Keratinocyte (primary cell): ENCODE measurements around the gene MRPS18B. TPM values are rescaled to one million over a fixed set of nuclear protein-coding genes. Genes with fewer than 3 reads are reported as not detected.

ENCODE experiments used
- DNase-seq: peaks from one replicate; pipeline ENCODE4 v3.0.0-alpha.2; 2011; ENCODE audit warnings: low read depth, missing footprints, low spot score
- FAIRE-seq: peaks from 2 replicates; lab custom pipeline; 2011; peaks lifted over from hg19 to GRCh38; lab: Jason Lieb, UNC
- H2AFZ ChIP-seq: 2 replicates; pipeline ENCODE4 v1.6.0; 2012; ENCODE audit warnings: low read length, control low read depth, inconsistent platforms; ENCODE audit not compliant: control insufficient read depth
- H3K27ac ChIP-seq: 2 replicates; pipeline ENCODE4 v1.5.1; 2011; ENCODE audit warnings: low read length; ENCODE audit not compliant: control insufficient read depth, insufficient read depth
- H3K27me3 ChIP-seq: 3 replicates; pipeline ENCODE4 v1.6.0; 2011; ENCODE audit warnings: low read length; ENCODE audit not compliant: control insufficient read depth, insufficient read depth; ENCODE audit errors: extremely low read depth
- H3K36me3 ChIP-seq, 2 experiments: 2 replicates in 1 of 2; 3 replicates in 1 of 2; pipeline ENCODE4 v1.5.1; 2011; ENCODE audit warnings: low read length in 2 of 2, mild to moderate bottlenecking in 1 of 2; ENCODE audit not compliant: control insufficient read depth in 2 of 2, insufficient read depth in 2 of 2; ENCODE audit errors: extremely low read depth in 1 of 2
- H3K4me1 ChIP-seq: 3 replicates; pipeline ENCODE4 v1.5.1; 2011; ENCODE audit warnings: low read length; ENCODE audit not compliant: control insufficient read depth, insufficient read depth; ENCODE audit errors: extremely low read depth
- H3K4me2 ChIP-seq: 3 replicates; pipeline ENCODE4 v1.6.0; 2011; ENCODE audit warnings: low read depth, low read length; ENCODE audit not compliant: control insufficient read depth, insufficient read depth; ENCODE audit errors: extremely low read depth
- H3K4me3 ChIP-seq, 3 experiments: fragments of 200-600 bp in 1 of 3; sonication (generic) in 1 of 3; 2 replicates in 2 of 3; 3 replicates in 1 of 3; pipeline ENCODE4 v1.5.1; 2011 to 2016; ENCODE audit warnings: low read length in 3 of 3, mild to moderate bottlenecking in 3 of 3, control low read depth in 2 of 3, inconsistent platforms in 1 of 3, low read depth in 1 of 3, mixed read lengths in 1 of 3, mixed run types in 1 of 3, moderate library complexity in 1 of 3; ENCODE audit not compliant: control insufficient read depth in 2 of 3, insufficient read depth in 2 of 3; ENCODE audit errors: extremely low read depth in 1 of 3
- H3K79me2 ChIP-seq: 2 replicates; pipeline ENCODE4 v1.6.0; 2012; ENCODE audit warnings: low read length; ENCODE audit not compliant: control insufficient read depth, insufficient read depth
- H3K9ac ChIP-seq: 3 replicates; pipeline ENCODE4 v1.6.0; 2011; ENCODE audit warnings: low read length; ENCODE audit not compliant: control insufficient read depth, insufficient read depth; ENCODE audit errors: extremely low read depth
- H3K9me1 ChIP-seq: 3 replicates; pipeline ENCODE4 v1.6.0; 2011; ENCODE audit warnings: low read length; ENCODE audit not compliant: control insufficient read depth, insufficient read depth; ENCODE audit errors: extremely low read depth
- H3K9me3 ChIP-seq: 2 replicates; pipeline ENCODE4 v1.5.1; 2012; ENCODE audit warnings: low read depth, low read length; ENCODE audit not compliant: control insufficient read depth
- H4K20me1 ChIP-seq: 3 replicates; pipeline ENCODE4 v1.6.0; 2011; ENCODE audit warnings: low read length; ENCODE audit not compliant: control insufficient read depth, insufficient read depth; ENCODE audit errors: extremely low read depth
- CTCF ChIP-seq, 3 experiments: IDR thresholded peaks in 1 of 3; conservative IDR thresholded peaks in 1 of 3; optimal IDR thresholded peaks in 1 of 3; 2 replicates in 2 of 3; 3 replicates in 1 of 3; pipeline versions ENCODE3 to v1.5.1; 2011; ENCODE audit warnings: low read length in 3 of 3, mild to moderate bottlenecking in 3 of 3, moderate library complexity in 2 of 3, control low read depth in 1 of 3, inconsistent platforms in 1 of 3; ENCODE audit not compliant: insufficient read depth in 2 of 3; ENCODE audit errors: extremely low read depth in 1 of 3
- EZH2 ChIP-seq: IDR thresholded peaks from one replicate; pipeline ENCODE4 v1.6.1; 2012; ENCODE audit warnings: inconsistent platforms, mild to moderate bottlenecking, low read length, moderate library complexity
- dilution Hi-C: fragments of 300-500 bp; cut with MboI; formaldehyde crosslinking; loops from one replicate; pipeline ENCODE4 v1.7.0; 2020; ENCODE audit warnings: low sequenced_read_pairs; ENCODE audit not compliant: extremely low pct_ligation_motif_present
- polyA plus RNA-seq, 5 experiments: library from polyadenylated mRNA; depleted of rRNA in 3 of 5; stranded (reverse) in 3 of 5; stranded (forward) in 1 of 5; unstranded in 1 of 5; fragments of >200 nt; gene quantifications; 1 replicate in 1 of 5; 2 replicates in 3 of 5; 3 replicates in 1 of 5; pipeline versions ENCODE4 v1.2.1 to v1.2.3, GENCODE V29; 2011 to 2012; ENCODE audit warnings: missing spikeins in 2 of 5, low read depth in 1 of 5, low replicate concordance in 1 of 5

The MRPS18B gene
- polyA plus RNA-seq, 1 donor (not counting 4 experiments of a cell fraction or from before 2014, with no cell fraction given): 55.0 TPM

- peak overlapping the region; percentile 2 to 89 (median 82) for H3K4me3 ChIP-seq
- H3K79me2 ChIP-seq: peaks cover 50% of the 10 kb centered on the region
- H2AFZ ChIP-seq: no peak overlapping the region
- H3K9me3 ChIP-seq: no peaks in the 10 kb centered on the region
- no peaks in the 10 kb centered on the region for H3K27me3 ChIP-seq
- H3K4me2 ChIP-seq: peak overlapping the region; percentile 100
- DNase-seq (peak; percentile 88), FAIRE-seq (peak; percentile 48)
- H3K27ac ChIP-seq: peak overlapping the region; percentile 97
- H3K9me1 ChIP-seq: peaks cover 3% of the 10 kb centered on the region
- peaks cover 24% of the 10 kb centered on the region for H3K4me1 ChIP-seq
- peaks cover 8% of the 10 kb centered on the region for H4K20me1 ChIP-seq
- dilution Hi-C loops: no loop called here
- H3K36me3 ChIP-seq: peaks cover 6 to 33% of the 10 kb centered on the region in 2 experiments
- TF ChIP-seq EZH2 (no peak), CTCF (optimal IDR thresholded peaks at IDR 0.05 in 1 of 3, IDR thresholded peaks at IDR 0.05 in 1 of 3, conservative IDR thresholded peaks at IDR 0.05 in 1 of 3; ENCODE audit: extremely low read depth in 1 of 3, insufficient read depth in 2 of 3, low read length in 3 of 3) (no peak)
- peak overlapping the region; percentile 98 for H3K9ac ChIP-seq
Measured at GRCh38 chr6:30614843-30615218, 2.8 kb upstream of the MRPS18B start.

- Histone ChIP-seq H3K27me3 (no peaks in the 10 kb centered on the region), H3K79me2 (peaks cover 46% of the 10 kb centered on the region), H3K4me2 (peak overlapping the region; percentile 100), H3K9me3 (no peaks in the 10 kb centered on the region), H3K27ac (peak overlapping the region; percentile 97), H3K4me3 (peak overlapping the region; percentile 76 to 89 (median 82)), H3K9me1 (peaks cover 3% of the 10 kb centered on the region), H3K9ac (peak overlapping the region; percentile 98), H3K36me3 (peaks cover 7 to 27% of the 10 kb centered on the region in 2 experiments), H2AFZ (no peak overlapping the region), H3K4me1 (peaks cover 24% of the 10 kb centered on the region), H4K20me1 (peaks cover 8% of the 10 kb centered on the region)
- dilution Hi-C loops: no loop called here
- TF ChIP-seq CTCF (optimal IDR thresholded peaks at IDR 0.05 in 1 of 3, IDR thresholded peaks at IDR 0.05 in 1 of 3, conservative IDR thresholded peaks at IDR 0.05 in 1 of 3; ENCODE audit: extremely low read depth in 1 of 3, insufficient read depth in 2 of 3, low read length in 3 of 3): no peak
- TF ChIP-seq EZH2: no peak
- FAIRE-seq (no peak), DNase-seq (no peak)
Measured at GRCh38 chr6:30615219-30615957, 2.3 kb upstream of the MRPS18B start.
